Heart left ventricle (tissue), 16 donors: ENCODE results near the gene ST3GAL5. TPM values are rescaled to one million over a fixed set of nuclear protein-coding genes. Genes with fewer than 3 reads are reported as not detected.

Experiments
- ATAC-seq, 4 donors: fragments of 200-7000 bp; cut with Tn5 transposase; one replicate each; pipeline ENCODE4 v1.9.1; 2020 to 2022; ENCODE audit warnings: moderate library complexity in 4 of 4, mild to moderate bottlenecking in 3 of 4, moderate number of reproducible peaks in 1 of 4
- DNase-seq, 5 donors: peaks; one replicate each; pipeline ENCODE4 v3.0.0-alpha.2; 2020
- H3K27ac ChIP-seq, 12 donors: fragments of 200-600 bp; sonication (generic) in 4 of 12; one replicate each; pipeline versions ENCODE4 v1.5.0 to v1.8.0; 2016 to 2022; ENCODE audit warnings: mild to moderate bottlenecking in 2 of 12
- H3K27me3 ChIP-seq, 9 donors: fragments of 200-600 bp; sonication (generic) in 2 of 9; one replicate each; pipeline versions ENCODE4 v1.5.1 to v1.8.0; 2016 to 2022; ENCODE audit warnings: mild to moderate bottlenecking in 3 of 9
- H3K36me3 ChIP-seq, 9 donors: fragments of 200-600 bp; sonication (generic) in 2 of 9; one replicate each; pipeline versions ENCODE4 v1.5.0 to v1.8.0; 2018 to 2022; ENCODE audit warnings: mild to moderate bottlenecking in 2 of 9
- H3K4me1 ChIP-seq, 12 donors: fragments of 200-600 bp; sonication (generic) in 4 of 12; one replicate each; pipeline versions ENCODE4 v1.5.0 to v1.8.0; 2016 to 2022; ENCODE audit warnings: mild to moderate bottlenecking in 3 of 12
- H3K4me3 ChIP-seq, 12 donors: fragments of 200-600 bp; sonication (generic) in 4 of 12; one replicate each; pipeline versions ENCODE4 v1.5.0 to v1.8.0; 2017 to 2022; ENCODE audit warnings: mild to moderate bottlenecking in 9 of 12, moderate library complexity in 4 of 12
- H3K9me3 ChIP-seq, 12 donors: fragments of 200-600 bp; sonication (generic) in 4 of 12; one replicate each; pipeline versions ENCODE4 v1.5.0 to v1.8.0; 2016 to 2022; ENCODE audit warnings: mild to moderate bottlenecking in 1 of 12
- POLR2A ChIP-seq, 2 donors: fragments of 450-650 bp; IDR thresholded peaks; one replicate each; pipeline ENCODE4 v1.6.1; 2017; ENCODE audit warnings: antibody characterized with exemption in 2 of 2, mild to moderate bottlenecking in 2 of 2, moderate library complexity in 2 of 2
- WGBS, 4 donors: extraction: QIAGEN DNeasy Blood & Tissue Kit in 2 of 4; methylation state at CpG; one replicate each; pipeline versions ENCODE4 v1.1.5 to v1.1.7; 2013 to 2018; 5-methylcytosine and 5-hydroxymethylcytosine counted together
- intact Hi-C, 10 donors: fragments of 100-400 bp; cut with DNase I; formaldehyde crosslinking; loops; one replicate each; pipeline versions ENCODE4 v1.11.1 to v1.14.2; 2022
- polyA plus RNA-seq, 2 donors: library from polyadenylated mRNA; stranded (reverse); fragments of 200-250 nt; gene quantifications; one replicate each; pipeline ENCODE4 v1.2.3, GENCODE V29; 2013
- total RNA-seq, 9 donors: library from RNA; depleted of rRNA in 2 of 9; stranded (reverse); fragments of >200 nt in 2 of 9; fragmentation: NEBNext Ultra II Directional in 3 of 9; extraction: Animal tissue kit (Norgen Biotek cat#: 25700) in 3 of 9; gene quantifications; one replicate each; pipeline versions ENCODE4 v1.1.0 to v1.2.4, GENCODE V29; 2016 to 2023
- TF ChIP-seq, protein P1 (sequence below), 12 donors: fragments of 200-600 bp; sonication (generic) in 4 of 12; IDR thresholded peaks; one replicate each; pipeline versions ENCODE4 v1.5.0 to v1.8.0; 2018 to 2022; ENCODE audit warnings: antibody characterized with exemption in 12 of 12, mild to moderate bottlenecking in 5 of 12
- donor health status: ischemic (EF 13 %, LVEDD 7.1; RV severe dilation, severe dysfunction).
- donor health status: healthy with polysubstance abuse.
- donor health status: DM: no; HTN: yes; CAD: no.
- donor health status: DM: no; HTN: no; CAD: no.
- donor health status: ischemic (EF 25% LVEDD 6.9; RV normal size, moderate dysfunction).
- donor health status: ischemic (EF 25% LVEDD 5.7; RV mildly dilated, moderate dysfunction).
- donor health status: healthy.
- donor health status: DM: yes; HTN: yes; CAD: no.
- donor health status: ischemic (EF 35%, LVEDD 5.7; RV mildly dilated, moderate dysfunction).
- donor health status: nonischemic (EF 11% LVEDD 7.7; RV severe dilation, severe dysfunction).
- donor health status: DM: yes; HTN: yes; CAD: no.
- donor health status: PGD.
- donor health status: ischemic (EF 29% LVEDD 5.4; RV normal size, mild dysfunction).
- donor health status: nonischemic (EF 23%, LVEDD 6.1; RV moderate dilation, normal function).

Gene ST3GAL5
- total and polyA plus RNA-seq, 11 donors: 2.0 to 21.1 (median 4.0) TPM

DNA sequence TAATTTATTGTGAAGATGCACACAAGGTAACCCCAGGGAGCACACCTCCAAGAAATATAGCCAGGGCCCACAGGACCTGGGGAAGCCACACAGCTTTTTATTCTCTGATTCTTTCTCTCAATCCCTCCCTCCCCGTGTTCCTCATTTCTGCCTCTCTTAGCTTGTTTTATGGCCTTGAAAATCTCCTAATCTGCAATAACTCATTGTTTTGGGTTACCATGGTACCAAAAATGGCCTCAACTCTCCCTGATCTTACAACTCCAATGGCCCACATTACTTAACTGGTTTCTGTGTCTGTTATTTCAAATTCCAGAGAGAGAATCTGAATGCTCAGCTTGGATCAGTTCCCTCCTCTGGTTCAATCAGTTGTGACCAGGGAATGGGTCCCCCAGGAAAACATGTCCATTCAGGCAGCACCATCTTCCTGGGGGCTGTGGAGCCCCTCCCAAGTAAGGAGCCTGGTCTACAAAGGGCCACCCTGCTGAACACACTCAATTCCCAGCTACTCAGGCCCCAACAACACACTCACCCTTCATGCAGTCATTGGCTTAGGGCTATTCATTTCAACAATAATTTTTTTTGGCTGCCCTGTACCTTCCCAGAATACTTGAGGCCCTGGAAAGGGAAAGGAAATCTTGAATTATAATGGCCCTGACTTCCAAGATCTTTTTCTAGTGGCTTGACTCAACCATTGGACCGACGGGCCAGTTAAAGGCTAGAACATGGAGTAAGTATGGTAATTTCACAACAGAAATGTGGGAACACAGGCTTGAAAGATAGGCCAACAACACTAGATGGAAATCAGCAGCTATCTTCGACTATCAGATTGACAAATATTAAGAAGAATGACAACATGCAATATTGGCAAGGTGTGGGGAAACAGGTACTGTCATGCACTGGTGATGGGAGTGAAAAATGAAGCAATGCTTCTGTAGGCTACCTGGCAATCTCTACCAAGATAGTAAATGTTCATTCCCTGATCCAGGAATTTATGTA is 41.6 kb upstream of the ST3GAL5 start:
- H3K36me3 ChIP-seq: no peaks in the 10 kb centered on the region
- peaks cover 0 to 18% (median 5%) of the 10 kb centered on the region in 12 donors for H3K4me1 ChIP-seq
- no peak overlapping the region for H3K27ac ChIP-seq
- DNase-seq (no peak), ATAC-seq (no peak)
- 88 to 94% (median 90%) methylated on average over 4 of the region's 4 CpGs for WGBS, 4 donors
- no peak overlapping the region for H3K4me3 ChIP-seq
- intact Hi-C loops: no loop called here
- no peak for TF ChIP-seq POLR2A (IDR thresholded peaks at IDR 0.05)
- TF ChIP-seq, protein P1, sequence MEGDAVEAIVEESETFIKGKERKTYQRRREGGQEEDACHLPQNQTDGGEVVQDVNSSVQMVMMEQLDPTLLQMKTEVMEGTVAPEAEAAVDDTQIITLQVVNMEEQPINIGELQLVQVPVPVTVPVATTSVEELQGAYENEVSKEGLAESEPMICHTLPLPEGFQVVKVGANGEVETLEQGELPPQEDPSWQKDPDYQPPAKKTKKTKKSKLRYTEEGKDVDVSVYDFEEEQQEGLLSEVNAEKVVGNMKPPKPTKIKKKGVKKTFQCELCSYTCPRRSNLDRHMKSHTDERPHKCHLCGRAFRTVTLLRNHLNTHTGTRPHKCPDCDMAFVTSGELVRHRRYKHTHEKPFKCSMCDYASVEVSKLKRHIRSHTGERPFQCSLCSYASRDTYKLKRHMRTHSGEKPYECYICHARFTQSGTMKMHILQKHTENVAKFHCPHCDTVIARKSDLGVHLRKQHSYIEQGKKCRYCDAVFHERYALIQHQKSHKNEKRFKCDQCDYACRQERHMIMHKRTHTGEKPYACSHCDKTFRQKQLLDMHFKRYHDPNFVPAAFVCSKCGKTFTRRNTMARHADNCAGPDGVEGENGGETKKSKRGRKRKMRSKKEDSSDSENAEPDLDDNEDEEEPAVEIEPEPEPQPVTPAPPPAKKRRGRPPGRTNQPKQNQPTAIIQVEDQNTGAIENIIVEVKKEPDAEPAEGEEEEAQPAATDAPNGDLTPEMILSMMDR (IDR thresholded peaks at IDR 0.05): no peak
- H3K9me3 ChIP-seq: no peaks in the 10 kb centered on the region
- H3K27me3 ChIP-seq: no peaks in the 10 kb centered on the region

- Histone ChIP-seq H3K4me3 (no peak overlapping the region), H3K27ac (no peak overlapping the region), H3K4me1 (peaks cover 0 to 26% (median 12%) of the 10 kb centered on the region in 12 donors), H3K27me3 (peaks cover 0 to 3% (median 0%) of the 10 kb centered on the region in 9 donors), H3K36me3 (no peaks in the 10 kb centered on the region), H3K9me3 (no peaks in the 10 kb centered on the region)
- ATAC-seq: no peak
- TF ChIP-seq, protein P1 (IDR thresholded peaks at IDR 0.05): no peak
- TF ChIP-seq POLR2A (IDR thresholded peaks at IDR 0.05): no peak
- no peak for DNase-seq
- 86 to 93% (median 90%) methylated on average over 18 to 19 of the region's 19 CpGs for WGBS, 4 donors
- intact Hi-C loops: no loop called here
These were observed 40.6 kb upstream of the ST3GAL5 start for GRCh38 chr2:85929096-85930050.

- intact Hi-C loops: no loop called here
- ATAC-seq: no peak
- 83 to 94% (median 88%) methylated on average over 9 of the region's 9 CpGs for WGBS, 4 donors
These were observed 38.3 kb upstream of the ST3GAL5 start for GRCh38 chr2:85926931-85927661.

More at GRCh38 chr2:85926931-85927661, 38.3 kb upstream of the ST3GAL5 start:
- TF ChIP-seq POLR2A (IDR thresholded peaks at IDR 0.05): no peak
- TF ChIP-seq, protein P1 (IDR thresholded peaks at IDR 0.05): no peak
- DNase-seq: no peak
- Histone ChIP-seq H3K27ac (no peak overlapping the region), H3K4me1 (peaks cover 0 to 25% (median 12%) of the 10 kb centered on the region in 12 donors), H3K36me3 (no peaks in the 10 kb centered on the region), H3K27me3 (peaks cover 0 to 3% (median 0%) of the 10 kb centered on the region in 9 donors), H3K9me3 (no peaks in the 10 kb centered on the region), H3K4me3 (no peak overlapping the region)
